GM23338 (cell line): ENCODE data around the gene TTC27. TPM values are rescaled to one million over a fixed set of nuclear protein-coding genes. Genes with fewer than 3 reads are reported as not detected.

Experiments
- ATAC-seq: fragments of 200-7000 bp; cut with Tn5 transposase; 3 replicates; pipeline ENCODE4 v1.9.1; 2020
- DNase-seq: peaks from one replicate; pipeline ENCODE4 v3.0.0-alpha.2; 2015; ENCODE audit warnings: low spot score
- H2AFZ ChIP-seq: fragments of 200-600 bp; sonication (generic); 2 replicates; pipeline ENCODE4 v1.8.0; 2016; ENCODE audit warnings: antibody characterized with exemption, mild to moderate bottlenecking, moderate library complexity
- H3F3A ChIP-seq: fragments of 200-600 bp; sonication (generic); replicated peaks from 2 replicates; pipeline ENCODE4 v1.8.0; 2017; ENCODE audit warnings: antibody characterized with exemption, mixed run types, low read depth
- H3K27ac ChIP-seq: fragments of 200-600 bp; sonication (generic); 2 replicates; pipeline ENCODE4 v1.6.1; 2016; ENCODE audit warnings: low read depth
- H3K27me3 ChIP-seq: fragments of 200-600 bp; sonication (generic); 2 replicates; pipeline ENCODE4 v1.8.0; 2016; ENCODE audit warnings: mild to moderate bottlenecking, mixed run types, moderate library complexity; ENCODE audit not compliant: insufficient read depth
- H3K36me3 ChIP-seq: fragments of 200-600 bp; sonication (generic); 2 replicates; pipeline ENCODE4 v1.8.0; 2016; ENCODE audit warnings: mild to moderate bottlenecking; ENCODE audit not compliant: insufficient read depth
- H3K4me1 ChIP-seq: fragments of 200-600 bp; sonication (generic); 2 replicates; pipeline ENCODE4 v1.8.0; 2016; ENCODE audit warnings: mild to moderate bottlenecking, moderate library complexity; ENCODE audit not compliant: insufficient read depth
- H3K4me2 ChIP-seq: fragments of 200-600 bp; sonication (generic); 2 replicates; pipeline ENCODE4 v1.7.1; 2017; ENCODE audit warnings: mixed run types
- H3K4me3 ChIP-seq: fragments of 200-600 bp; sonication (generic); 2 replicates; pipeline ENCODE4 v1.6.1; 2016; ENCODE audit warnings: mixed run types
- H3K79me2 ChIP-seq: fragments of 200-600 bp; sonication (generic); replicated peaks from 2 replicates; pipeline ENCODE4 v1.8.0; 2017; ENCODE audit warnings: mild to moderate bottlenecking; ENCODE audit not compliant: insufficient read depth
- H3K9me2 ChIP-seq: fragments of 200-600 bp; sonication (generic); 2 replicates; pipeline ENCODE4 v1.8.0; 2017; ENCODE audit not compliant: insufficient read depth
- H4K20me1 ChIP-seq: fragments of 200-600 bp; sonication (generic); replicated peaks from 2 replicates; pipeline ENCODE4 v1.8.0; 2017; ENCODE audit warnings: mild to moderate bottlenecking; ENCODE audit not compliant: insufficient read depth
- H3K27ac Mint-ChIP-seq: 2 replicates; pipeline ENCODE4 v1.8.0; 2020; ENCODE audit warnings: inconsistent platforms, mild to moderate bottlenecking, moderate library complexity, mixed read lengths
- H3K27me3 Mint-ChIP-seq: 3 replicates; pipeline ENCODE4 v1.8.0; 2022; ENCODE audit warnings: low read depth, mild to moderate bottlenecking, moderate library complexity, mixed read lengths, inconsistent platforms; ENCODE audit not compliant: insufficient read depth, poor library complexity
- H3K36me3 Mint-ChIP-seq: 3 replicates; pipeline ENCODE4 v1.8.0; 2021; ENCODE audit warnings: low read depth, mild to moderate bottlenecking, inconsistent platforms, moderate library complexity, mixed read lengths
- H3K4me1 Mint-ChIP-seq: 3 replicates; pipeline ENCODE4 v1.8.0; 2020; ENCODE audit warnings: mild to moderate bottlenecking, inconsistent platforms, mixed read lengths
- H3K4me3 Mint-ChIP-seq: 3 replicates; pipeline ENCODE4 v1.8.0; 2021; ENCODE audit warnings: moderate library complexity, mild to moderate bottlenecking, inconsistent platforms, mixed read lengths
- H3K9me3 Mint-ChIP-seq: 3 replicates; pipeline ENCODE4 v1.8.0; 2020; ENCODE audit warnings: moderate library complexity, mild to moderate bottlenecking, inconsistent platforms, mixed read lengths
- EZH2 ChIP-seq: fragments of 200-600 bp; sonication (generic); IDR thresholded peaks from one replicate; pipeline ENCODE4 v1.8.0; 2017; ENCODE audit warnings: antibody characterized with exemption, mild to moderate bottlenecking, low read depth; ENCODE audit not compliant: unreplicated experiment
- EZH2phosphoT487 ChIP-seq: fragments of 200-600 bp; sonication (generic); IDR thresholded peaks from one replicate; pipeline ENCODE4 v1.8.1; 2018; ENCODE audit warnings: antibody characterized with exemption; ENCODE audit not compliant: unreplicated experiment
- JUNB ChIP-seq: IDR thresholded peaks from one replicate; pipeline ENCODE4 v1.6.1; 2016; ENCODE audit warnings: antibody characterized with exemption; ENCODE audit not compliant: unreplicated experiment
- NANOG ChIP-seq: IDR thresholded peaks from 2 replicates; pipeline ENCODE4 v1.6.1; 2016; ENCODE audit warnings: antibody characterized with exemption, borderline replicate concordance
- STAT1 ChIP-seq: IDR thresholded peaks from one replicate; pipeline ENCODE4 v1.6.1; 2016; ENCODE audit warnings: antibody characterized with exemption; ENCODE audit not compliant: unreplicated experiment
- ZNF114 ChIP-seq: fragments of 250-450 bp; sonication (Bioruptor Pico); IDR thresholded peaks from 2 replicates; pipeline ENCODE4 v1.5.0; 2020; ENCODE audit warnings: mild to moderate bottlenecking, moderate library complexity
- ZNF331 ChIP-seq: fragments of 250-450 bp; sonication (Bioruptor Pico); IDR thresholded peaks from 2 replicates; pipeline ENCODE4 v1.5.0; 2020; ENCODE audit warnings: low read depth, mild to moderate bottlenecking, moderate library complexity
- polyA plus RNA-seq: library from polyadenylated mRNA; unstranded; fragments of >200 nt; fragmentation: Nextera tagmentation; extraction: Ambion mirVana; gene quantifications from 2 replicates; pipeline ENCODE4 v1.2.1, GENCODE V29; 2016
- total RNA-seq: library from RNA; depleted of rRNA; stranded (reverse); fragments of >200 nt; shearing (Covaris generic); gene quantifications from 2 replicates; pipeline ENCODE4 v1.2.3, GENCODE V29; 2014
- TF ChIP-seq, protein P1 (sequence below): fragments of 250-450 bp; sonication (Bioruptor Pico); IDR thresholded peaks from 2 replicates; pipeline ENCODE4 v1.5.0; 2020; ENCODE audit warnings: mild to moderate bottlenecking, moderate library complexity
- TF ChIP-seq, protein P2 (sequence below), 2 experiments: fragments of 200-600 bp in 1 of 2; sonication (generic) in 1 of 2; conservative IDR thresholded peaks; 2 replicates each; pipeline versions ENCODE4 v1.5.1 to v1.6.1; 2016 to 2017; ENCODE audit warnings: antibody characterized with exemption in 2 of 2, low read depth in 2 of 2, mild to moderate bottlenecking in 2 of 2, moderate library complexity in 1 of 2

Gene TTC27
- total and polyA plus RNA-seq, 2 experiments from 2014 or later: 11.8 to 41.3 TPM

DNA sequence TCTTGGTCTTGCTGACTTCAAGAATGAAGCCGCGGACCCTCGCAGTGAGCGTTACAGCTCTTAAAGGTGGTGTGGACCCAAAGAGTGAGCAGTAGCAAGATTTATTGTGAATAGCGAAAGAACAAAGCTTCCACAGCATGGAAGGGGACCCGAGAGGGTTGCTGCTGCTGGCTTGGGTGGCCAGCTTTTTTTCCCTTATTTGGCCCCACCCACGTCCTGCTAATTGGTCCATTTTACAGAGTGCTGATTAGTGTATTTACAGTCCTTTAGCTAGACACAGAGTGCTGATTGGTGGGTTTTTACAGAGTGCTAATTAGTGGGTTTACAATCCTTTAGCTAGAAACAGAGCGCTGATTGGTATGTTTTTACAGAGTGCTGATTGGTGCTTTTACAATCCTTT is 230.9 kb downstream of the TTC27 start (continued):
- TF ChIP-seq, protein P1, sequence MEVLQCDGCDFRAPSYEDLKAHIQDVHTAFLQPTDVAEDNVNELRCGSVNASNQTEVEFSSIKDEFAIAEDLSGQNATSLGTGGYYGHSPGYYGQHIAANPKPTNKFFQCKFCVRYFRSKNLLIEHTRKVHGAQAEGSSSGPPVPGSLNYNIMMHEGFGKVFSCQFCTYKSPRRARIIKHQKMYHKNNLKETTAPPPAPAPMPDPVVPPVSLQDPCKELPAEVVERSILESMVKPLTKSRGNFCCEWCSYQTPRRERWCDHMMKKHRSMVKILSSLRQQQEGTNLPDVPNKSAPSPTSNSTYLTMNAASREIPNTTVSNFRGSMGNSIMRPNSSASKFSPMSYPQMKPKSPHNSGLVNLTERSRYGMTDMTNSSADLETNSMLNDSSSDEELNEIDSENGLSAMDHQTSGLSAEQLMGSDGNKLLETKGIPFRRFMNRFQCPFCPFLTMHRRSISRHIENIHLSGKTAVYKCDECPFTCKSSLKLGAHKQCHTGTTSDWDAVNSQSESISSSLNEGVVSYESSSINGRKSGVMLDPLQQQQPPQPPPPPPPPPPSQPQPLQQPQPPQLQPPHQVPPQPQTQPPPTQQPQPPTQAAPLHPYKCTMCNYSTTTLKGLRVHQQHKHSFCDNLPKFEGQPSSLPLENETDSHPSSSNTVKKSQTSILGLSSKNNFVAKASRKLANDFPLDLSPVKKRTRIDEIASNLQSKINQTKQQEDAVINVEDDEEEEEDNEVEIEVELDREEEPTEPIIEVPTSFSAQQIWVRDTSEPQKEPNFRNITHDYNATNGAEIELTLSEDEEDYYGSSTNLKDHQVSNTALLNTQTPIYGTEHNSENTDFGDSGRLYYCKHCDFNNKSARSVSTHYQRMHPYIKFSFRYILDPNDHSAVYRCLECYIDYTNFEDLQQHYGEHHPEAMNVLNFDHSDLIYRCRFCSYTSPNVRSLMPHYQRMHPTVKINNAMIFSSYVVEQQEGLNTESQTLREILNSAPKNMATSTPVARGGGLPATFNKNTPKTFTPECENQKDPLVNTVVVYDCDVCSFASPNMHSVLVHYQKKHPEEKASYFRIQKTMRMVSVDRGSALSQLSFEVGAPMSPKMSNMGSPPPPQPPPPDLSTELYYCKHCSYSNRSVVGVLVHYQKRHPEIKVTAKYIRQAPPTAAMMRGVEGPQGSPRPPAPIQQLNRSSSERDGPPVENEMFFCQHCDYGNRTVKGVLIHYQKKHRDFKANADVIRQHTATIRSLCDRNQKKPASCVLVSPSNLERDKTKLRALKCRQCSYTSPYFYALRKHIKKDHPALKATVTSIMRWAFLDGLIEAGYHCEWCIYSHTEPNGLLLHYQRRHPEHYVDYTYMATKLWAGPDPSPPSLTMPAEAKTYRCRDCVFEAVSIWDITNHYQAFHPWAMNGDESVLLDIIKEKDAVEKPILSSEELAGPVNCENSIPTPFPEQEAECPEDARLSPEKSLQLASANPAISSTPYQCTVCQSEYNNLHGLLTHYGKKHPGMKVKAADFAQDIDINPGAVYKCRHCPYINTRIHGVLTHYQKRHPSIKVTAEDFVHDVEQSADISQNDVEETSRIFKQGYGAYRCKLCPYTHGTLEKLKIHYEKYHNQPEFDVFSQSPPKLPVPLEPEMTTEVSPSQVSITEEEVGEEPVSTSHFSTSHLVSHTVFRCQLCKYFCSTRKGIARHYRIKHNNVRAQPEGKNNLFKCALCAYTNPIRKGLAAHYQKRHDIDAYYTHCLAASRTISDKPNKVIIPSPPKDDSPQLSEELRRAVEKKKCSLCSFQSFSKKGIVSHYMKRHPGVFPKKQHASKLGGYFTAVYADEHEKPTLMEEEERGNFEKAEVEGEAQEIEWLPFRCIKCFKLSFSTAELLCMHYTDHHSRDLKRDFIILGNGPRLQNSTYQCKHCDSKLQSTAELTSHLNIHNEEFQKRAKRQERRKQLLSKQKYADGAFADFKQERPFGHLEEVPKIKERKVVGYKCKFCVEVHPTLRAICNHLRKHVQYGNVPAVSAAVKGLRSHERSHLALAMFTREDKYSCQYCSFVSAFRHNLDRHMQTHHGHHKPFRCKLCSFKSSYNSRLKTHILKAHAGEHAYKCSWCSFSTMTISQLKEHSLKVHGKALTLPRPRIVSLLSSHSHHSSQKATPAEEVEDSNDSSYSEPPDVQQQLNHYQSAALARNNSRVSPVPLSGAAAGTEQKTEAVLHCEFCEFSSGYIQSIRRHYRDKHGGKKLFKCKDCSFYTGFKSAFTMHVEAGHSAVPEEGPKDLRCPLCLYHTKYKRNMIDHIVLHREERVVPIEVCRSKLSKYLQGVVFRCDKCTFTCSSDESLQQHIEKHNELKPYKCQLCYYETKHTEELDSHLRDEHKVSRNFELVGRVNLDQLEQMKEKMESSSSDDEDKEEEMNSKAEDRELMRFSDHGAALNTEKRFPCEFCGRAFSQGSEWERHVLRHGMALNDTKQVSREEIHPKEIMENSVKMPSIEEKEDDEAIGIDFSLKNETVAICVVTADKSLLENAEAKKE (CRISPR knock-in tag): no peak
- TF ChIP-seq ZNF331 (CRISPR knock-in tag): no peak
- no peak for TF ChIP-seq EZH2phosphoT487
- no peak for TF ChIP-seq EZH2
- TF ChIP-seq, protein P2, sequence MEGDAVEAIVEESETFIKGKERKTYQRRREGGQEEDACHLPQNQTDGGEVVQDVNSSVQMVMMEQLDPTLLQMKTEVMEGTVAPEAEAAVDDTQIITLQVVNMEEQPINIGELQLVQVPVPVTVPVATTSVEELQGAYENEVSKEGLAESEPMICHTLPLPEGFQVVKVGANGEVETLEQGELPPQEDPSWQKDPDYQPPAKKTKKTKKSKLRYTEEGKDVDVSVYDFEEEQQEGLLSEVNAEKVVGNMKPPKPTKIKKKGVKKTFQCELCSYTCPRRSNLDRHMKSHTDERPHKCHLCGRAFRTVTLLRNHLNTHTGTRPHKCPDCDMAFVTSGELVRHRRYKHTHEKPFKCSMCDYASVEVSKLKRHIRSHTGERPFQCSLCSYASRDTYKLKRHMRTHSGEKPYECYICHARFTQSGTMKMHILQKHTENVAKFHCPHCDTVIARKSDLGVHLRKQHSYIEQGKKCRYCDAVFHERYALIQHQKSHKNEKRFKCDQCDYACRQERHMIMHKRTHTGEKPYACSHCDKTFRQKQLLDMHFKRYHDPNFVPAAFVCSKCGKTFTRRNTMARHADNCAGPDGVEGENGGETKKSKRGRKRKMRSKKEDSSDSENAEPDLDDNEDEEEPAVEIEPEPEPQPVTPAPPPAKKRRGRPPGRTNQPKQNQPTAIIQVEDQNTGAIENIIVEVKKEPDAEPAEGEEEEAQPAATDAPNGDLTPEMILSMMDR (conservative IDR thresholded peaks at IDR 0.05; ENCODE audit: low read depth in 2 of 2): no peak

DNA sequence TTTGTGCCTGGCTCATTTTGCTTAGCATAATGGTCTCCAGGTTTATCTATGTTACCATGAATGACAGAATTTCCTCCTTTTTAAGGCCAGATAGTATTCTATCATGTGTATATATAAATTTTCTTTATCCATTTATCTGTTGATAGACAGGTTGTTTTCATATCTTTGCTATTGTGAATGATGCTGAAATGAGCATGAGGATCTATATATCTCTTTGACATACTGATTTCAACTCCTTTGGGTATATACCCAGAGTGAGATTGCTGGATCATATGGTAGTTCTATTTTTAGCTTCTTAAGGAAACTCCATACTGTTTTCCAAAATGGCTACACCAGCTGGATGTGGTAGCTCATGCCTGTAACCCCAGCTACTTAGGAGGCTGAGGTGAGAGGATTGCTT is 232.5 kb downstream of the TTC27 start:
- DNase-seq (no peak), ATAC-seq (no peak)
- Histone ChIP-seq H4K20me1 (no peaks in the 10 kb centered on the region), H3K27ac (no peak overlapping the region), H3K4me1 (peaks cover 7% of the 10 kb centered on the region; the same call in 1 of the 2 replicates), H2AFZ (no peak overlapping the region), H3K4me3 (no peak overlapping the region), H3K27me3 (no peaks in the 10 kb centered on the region), H3K4me2 (no peak overlapping the region), H3F3A (no peaks in the 10 kb centered on the region), H3K9me2 (0 out of 2 replicates have a peak, but pooled peaks cover 5% of the 10 kb centered on the region), H3K36me3 (no peaks in the 10 kb centered on the region), H3K79me2 (no peaks in the 10 kb centered on the region)
- Mint-ChIP-seq H3K4me1 (peaks cover 3% of the 10 kb centered on the region; the same call in 2 of the 3 replicates), H3K4me3 (no peak overlapping the region), H3K27me3 (no peaks in the 10 kb centered on the region), H3K36me3 (no peaks in the 10 kb centered on the region), H3K27ac (no peak overlapping the region), H3K9me3 (no peaks in the 10 kb centered on the region)
- TF ChIP-seq JUNB (no peak), ZNF114 (CRISPR knock-in tag) (no peak), NANOG (no peak), STAT1 (no peak), EZH2 (no peak)
